Neuronal stem cell (in vitro differentiated cells): Measurements from ENCODE around the gene KLK4.

Experiments used
- DNase-seq: peaks from one replicate; pipeline ENCODE4 v3.0.0-alpha.2; 2013; ENCODE audit warnings: low spot score
- H2AFZ ChIP-seq: one replicate; pipeline ENCODE4 v1.6.1; 2013; ENCODE audit warnings: mild to moderate bottlenecking, low read length, inconsistent platforms
- H2AK5ac ChIP-seq: 2 replicates; pipeline ENCODE4 v1.6.1; 2013; ENCODE audit warnings: low read depth, mild to moderate bottlenecking, inconsistent platforms, low read length, moderate library complexity, mixed read lengths
- H2BK120ac ChIP-seq: 2 replicates; pipeline ENCODE4 v1.6.1; 2013; ENCODE audit warnings: low read depth, mild to moderate bottlenecking, inconsistent platforms, low read length, moderate library complexity, mixed read lengths
- H2BK12ac ChIP-seq: one replicate; pipeline ENCODE4 v1.6.1; 2013; ENCODE audit warnings: low read length, inconsistent platforms
- H2BK15ac ChIP-seq: 2 replicates; pipeline ENCODE4 v1.6.1; 2013; ENCODE audit warnings: mild to moderate bottlenecking, low read length, inconsistent platforms, mixed read lengths
- H2BK5ac ChIP-seq: one replicate; pipeline ENCODE4 v1.6.1; 2013; ENCODE audit warnings: inconsistent platforms, mild to moderate bottlenecking, low read length, moderate library complexity
- H3K14ac ChIP-seq: one replicate; pipeline ENCODE4 v1.6.1; 2013; ENCODE audit warnings: low read length, inconsistent platforms
- H3K18ac ChIP-seq: 2 replicates; pipeline ENCODE4 v1.6.1; 2013; ENCODE audit warnings: low read length, inconsistent platforms
- H3K23ac ChIP-seq: 2 replicates; pipeline ENCODE4 v1.6.1; 2013; ENCODE audit warnings: low read depth, mild to moderate bottlenecking, mixed read lengths, low read length, inconsistent platforms; ENCODE audit not compliant: poor library complexity
- H3K27ac ChIP-seq: replicated peaks from 3 replicates; pipeline ENCODE4 v1.5.1; 2013; ENCODE audit warnings: low read length, inconsistent platforms
- H3K27me3 ChIP-seq, 3 experiments: 2 replicates each; pipeline ENCODE4 v1.6.1; 2013; ENCODE audit warnings: low read length in 3 of 3, mild to moderate bottlenecking in 2 of 3, inconsistent platforms in 1 of 3, low read depth in 1 of 3, mixed read lengths in 1 of 3, moderate library complexity in 1 of 3; ENCODE audit not compliant: control insufficient read depth in 3 of 3, insufficient read depth in 3 of 3
- H3K36me3 ChIP-seq, 2 donors: replicated peaks in 1 of 2; 2 replicates each; pipeline ENCODE4 v1.6.1; 2013; ENCODE audit warnings: low read length in 2 of 2; ENCODE audit not compliant: control insufficient read depth in 2 of 2, insufficient read depth in 2 of 2
- H3K4ac ChIP-seq: 2 replicates; pipeline ENCODE4 v1.6.1; 2013; ENCODE audit warnings: inconsistent platforms, mild to moderate bottlenecking, low read length, moderate library complexity
- H3K4me1 ChIP-seq, 2 donors: 1 replicate in 1 of 2; 2 replicates in 1 of 2; pipeline ENCODE4 v1.6.1; 2013; ENCODE audit warnings: low read length in 2 of 2, low read depth in 1 of 2; ENCODE audit not compliant: control insufficient read depth in 2 of 2, insufficient read depth in 1 of 2
- H3K4me2 ChIP-seq: one replicate; pipeline ENCODE4 v1.6.1; 2013; ENCODE audit warnings: mild to moderate bottlenecking, low read length, inconsistent platforms; ENCODE audit not compliant: insufficient read depth, poor library complexity, severe bottlenecking
- H3K4me3 ChIP-seq, 2 donors: 2 replicates each; pipeline ENCODE4 v1.5.1; 2013; ENCODE audit warnings: low read length in 2 of 2, mild to moderate bottlenecking in 2 of 2, inconsistent platforms in 1 of 2, moderate library complexity in 1 of 2
- H3K79me1 ChIP-seq: one replicate; pipeline ENCODE4 v1.6.1; 2013; ENCODE audit warnings: low read depth, mild to moderate bottlenecking, inconsistent platforms, low read length, moderate library complexity
- H3K9ac ChIP-seq: one replicate; pipeline ENCODE4 v1.6.1; 2013; ENCODE audit warnings: mild to moderate bottlenecking, low read depth, low read length, inconsistent platforms; ENCODE audit not compliant: poor library complexity
- H3K9me3 ChIP-seq, 2 donors: replicated peaks in 1 of 2; 2 replicates each; pipeline versions ENCODE3 to v1.6.1; 2013; ENCODE audit warnings: low read length in 2 of 2, mild to moderate bottlenecking in 2 of 2, inconsistent platforms in 1 of 2, low read depth in 1 of 2, mixed read lengths in 1 of 2, moderate library complexity in 1 of 2; ENCODE audit not compliant: control insufficient read depth in 2 of 2, insufficient read depth in 1 of 2
- H4K8ac ChIP-seq: one replicate; pipeline ENCODE4 v1.6.1; 2013; ENCODE audit warnings: low read depth, mild to moderate bottlenecking, inconsistent platforms, low read length, moderate library complexity
- H4K91ac ChIP-seq: one replicate; pipeline ENCODE4 v1.6.1; 2013; ENCODE audit warnings: low read length, low read depth, mild to moderate bottlenecking, inconsistent platforms; ENCODE audit not compliant: poor library complexity
- WGBS, 2 donors: extraction: QIAGEN DNeasy Blood & Tissue Kit; methylation state at CpG; one replicate each; pipeline ENCODE4 v1.1.7; 2013; ENCODE audit warnings: missing lambda C conversion rate in 2 of 2, mixed read lengths in 1 of 2; ENCODE audit not compliant: insufficient read length in 2 of 2, insufficient replicate concordance in 1 of 2; ENCODE audit errors: extremely low coverage in 2 of 2; 5-methylcytosine and 5-hydroxymethylcytosine counted together

Gene KLK4

GRCh38 chr19:50924586-50924985 is 13.4 kb upstream of the KLK4 start:
- no peak overlapping the region for H3K4ac ChIP-seq
- H2BK15ac ChIP-seq, result no peak overlapping the region
- no peak overlapping the region for H2BK5ac ChIP-seq
- no peaks in the 10 kb centered on the region for H3K36me3 ChIP-seq
- DNase-seq, result no peak
- no peak overlapping the region for H4K8ac ChIP-seq
- H3K9ac ChIP-seq, result no peak overlapping the region
- H3K4me2 ChIP-seq, result no peak overlapping the region
- H3K79me1 ChIP-seq, result no peaks in the 10 kb centered on the region
- H3K14ac ChIP-seq, result no peak overlapping the region
- no peak overlapping the region for H2BK12ac ChIP-seq
- no peak overlapping the region for H3K4me3 ChIP-seq
- no peaks in the 10 kb centered on the region for H3K9me3 ChIP-seq
- H2AK5ac ChIP-seq, result no peak overlapping the region
- no peak overlapping the region for H2AFZ ChIP-seq
- H3K4me1 ChIP-seq, result no peaks in the 10 kb centered on the region
- no peak overlapping the region for H3K23ac ChIP-seq
- WGBS, 2 donors, result no CpG with 5 or more reads among the region's 6 CpGs
- H3K27me3 ChIP-seq, result peaks cover 0 to 12% (median 11%) of the 10 kb centered on the region in 3 experiments
- H3K27ac ChIP-seq, result no peak overlapping the region
- no peak overlapping the region for H2BK120ac ChIP-seq
- no peak overlapping the region for H3K18ac ChIP-seq
- no peak overlapping the region for H4K91ac ChIP-seq

DNA sequence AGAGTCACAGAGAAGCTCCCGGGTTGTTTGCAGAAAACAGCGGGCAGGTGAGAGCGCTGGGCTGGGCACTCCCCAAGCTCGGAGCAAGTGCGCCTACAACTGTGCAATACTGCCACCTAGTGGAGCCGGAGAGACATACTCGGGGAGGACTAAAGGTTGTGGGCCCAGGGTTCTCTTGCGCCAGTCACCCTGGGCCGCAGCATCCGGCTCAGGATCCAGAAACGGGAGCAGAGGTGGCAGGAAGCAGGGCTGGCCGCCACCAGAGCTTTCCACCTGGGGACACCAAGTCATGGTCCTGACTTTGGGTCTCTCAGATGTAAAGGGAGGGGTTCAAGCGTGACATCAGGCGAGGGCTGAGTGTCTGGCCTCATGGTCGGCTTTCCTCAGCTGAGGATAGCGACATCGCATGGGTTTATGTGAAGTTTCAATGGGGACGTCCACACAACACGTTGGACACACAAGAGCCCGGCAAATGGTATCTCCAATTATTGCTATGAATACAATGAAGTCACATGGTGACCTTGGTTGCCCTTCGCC is 11.2 kb upstream of the KLK4 start:
- no peak overlapping the region for H3K27ac ChIP-seq
- H3K36me3 ChIP-seq, result no peaks in the 10 kb centered on the region
- H2BK12ac ChIP-seq, result no peak overlapping the region
- H3K9ac ChIP-seq, result no peak overlapping the region
- no peak overlapping the region for H2BK15ac ChIP-seq
- no peak overlapping the region for H3K18ac ChIP-seq
- no peak overlapping the region for H3K4ac ChIP-seq
- H2AFZ ChIP-seq, result peak overlapping the region; percentile 80
- peak; percentile 87 for DNase-seq
- H2BK5ac ChIP-seq, result no peak overlapping the region
- H3K27me3 ChIP-seq, result peaks cover 0 to 12% (median 11%) of the 10 kb centered on the region in 3 experiments
- H3K4me2 ChIP-seq, result no peak overlapping the region
- no peaks in the 10 kb centered on the region for H3K4me1 ChIP-seq
- H2AK5ac ChIP-seq, result peak overlapping the region; percentile 58
- no peaks in the 10 kb centered on the region for H3K9me3 ChIP-seq
- no peak overlapping the region for H2BK120ac ChIP-seq
- no CpG with 5 or more reads among the region's 21 CpGs for WGBS, 2 donors
- no peak overlapping the region for H3K23ac ChIP-seq
- H4K8ac ChIP-seq, result peak overlapping the region; percentile 84
- H3K4me3 ChIP-seq, result no peak overlapping the region
- H4K91ac ChIP-seq, result peak overlapping the region; percentile 38
- H3K14ac ChIP-seq, result no peak overlapping the region
- H3K79me1 ChIP-seq, result no peaks in the 10 kb centered on the region

GRCh38 chr19:50921426-50922316 is 10.5 kb upstream of the KLK4 start:
- Histone ChIP-seq H2AK5ac (no peak overlapping the region), H2BK120ac (no peak overlapping the region), H2BK5ac (no peak overlapping the region), H3K9ac (no peak overlapping the region), H3K4ac (no peak overlapping the region), H2BK15ac (no peak overlapping the region), H4K91ac (no peak overlapping the region), H3K9me3 (no peaks in the 10 kb centered on the region), H3K27ac (no peak overlapping the region), H3K18ac (no peak overlapping the region), H2AFZ (no peak overlapping the region), H3K4me1 (no peaks in the 10 kb centered on the region), H3K14ac (no peak overlapping the region), H4K8ac (no peak overlapping the region), H3K4me2 (no peak overlapping the region), H3K79me1 (no peaks in the 10 kb centered on the region), H3K4me3 (no peak overlapping the region), H3K23ac (no peak overlapping the region), H3K27me3 (peaks cover 0 to 12% (median 11%) of the 10 kb centered on the region in 3 experiments), H3K36me3 (no peaks in the 10 kb centered on the region), H2BK12ac (no peak overlapping the region)
- peak; percentile 20 for DNase-seq
- no CpG with 5 or more reads among the region's 12 CpGs for WGBS, 2 donors

DNA sequence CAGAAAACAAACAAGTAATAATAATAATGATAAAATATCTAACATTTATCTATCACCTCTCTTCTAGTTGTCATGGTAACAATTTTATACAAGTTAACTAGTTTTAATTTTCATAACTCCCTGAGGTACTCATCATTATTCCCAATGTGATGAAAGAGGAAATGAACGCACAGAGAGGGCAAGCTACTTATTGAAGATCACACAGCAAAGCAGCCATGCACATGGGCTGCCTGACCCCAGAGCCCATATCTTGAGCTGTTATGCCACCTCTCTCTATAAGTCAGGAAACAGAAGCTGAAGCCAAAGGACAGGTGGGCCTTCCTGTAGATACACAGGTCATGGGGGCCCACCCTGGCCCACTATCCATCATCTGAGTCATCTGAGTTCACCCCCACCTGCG is 4.9 kb upstream of the KLK4 start:
- H3K36me3 ChIP-seq, result no peaks in the 10 kb centered on the region
- no CpG with 5 or more reads among the region's 2 CpGs for WGBS, 2 donors

More for the DNA sequence above, 4.9 kb upstream of the KLK4 start:
- no peak overlapping the region for H3K23ac ChIP-seq
- H3K18ac ChIP-seq, result peak overlapping the region; percentile 28
- H3K79me1 ChIP-seq, result no peaks in the 10 kb centered on the region
- peaks cover 9 to 27% (median 27%) of the 10 kb centered on the region in 3 experiments for H3K27me3 ChIP-seq
- no peak overlapping the region for H3K14ac ChIP-seq
- no peaks in the 10 kb centered on the region for H3K9me3 ChIP-seq
- no peak overlapping the region for H4K8ac ChIP-seq
- no peak overlapping the region for H3K27ac ChIP-seq
- no peak overlapping the region for H2AK5ac ChIP-seq
- no peak for DNase-seq
- H2BK15ac ChIP-seq, result no peak overlapping the region
- H4K91ac ChIP-seq, result no peak overlapping the region
- no peak overlapping the region for H3K4me2 ChIP-seq
- H2BK12ac ChIP-seq, result no peak overlapping the region
- no peak overlapping the region for H2BK120ac ChIP-seq
- H3K9ac ChIP-seq, result no peak overlapping the region
- no peak overlapping the region for H2AFZ ChIP-seq
- no peaks in the 10 kb centered on the region for H3K4me1 ChIP-seq
- no peak overlapping the region for H2BK5ac ChIP-seq
- no peak overlapping the region for H3K4ac ChIP-seq
- H3K4me3 ChIP-seq, result no peak overlapping the region
